Osteocyte (in vitro differentiated cells): ENCODE measurements around the gene ACSBG1. TPM values are rescaled to one million over a fixed set of nuclear protein-coding genes. Genes with fewer than 3 reads are reported as not detected.

Experiments
- DNase-seq: peaks from one replicate; pipeline ENCODE4 v3.0.0; 2021; ENCODE audit warnings: mixed read lengths; ENCODE audit not compliant: unreplicated experiment; ENCODE audit errors: extremely low spot score
- H3K27ac Mint-ChIP-seq: one replicate; pipeline ENCODE4 v1.8.0; 2021; ENCODE audit warnings: mild to moderate bottlenecking, mixed read lengths; ENCODE audit not compliant: unreplicated experiment
- H3K27me3 Mint-ChIP-seq: one replicate; pipeline ENCODE4 v1.8.0; 2021; ENCODE audit warnings: mixed read lengths; ENCODE audit not compliant: unreplicated experiment
- H3K36me3 Mint-ChIP-seq: one replicate; pipeline ENCODE4 v1.8.0; 2021; ENCODE audit warnings: mixed read lengths; ENCODE audit not compliant: unreplicated experiment
- H3K4me1 Mint-ChIP-seq: one replicate; pipeline ENCODE4 v1.8.0; 2021; ENCODE audit warnings: mixed read lengths; ENCODE audit not compliant: unreplicated experiment
- H3K4me3 Mint-ChIP-seq: one replicate; pipeline ENCODE4 v1.8.0; 2021; ENCODE audit warnings: mild to moderate bottlenecking, moderate library complexity, mixed read lengths; ENCODE audit not compliant: unreplicated experiment
- H3K9me3 Mint-ChIP-seq: one replicate; pipeline ENCODE4 v1.8.0; 2021; ENCODE audit warnings: mixed read lengths; ENCODE audit not compliant: unreplicated experiment
- CTCF ChIP-seq: fragments of 200-600 bp; sonication (generic); IDR thresholded peaks from 2 replicates; pipeline ENCODE4 v1.5.0; 2021; ENCODE audit warnings: antibody characterized with exemption, mild to moderate bottlenecking, moderate library complexity
- total RNA-seq: library from RNA; stranded (reverse); gene quantifications from 2 replicates; pipeline ENCODE4 v1.2.1, GENCODE V29; 2021

Gene ACSBG1
- total RNA-seq, 1 donor from 2014 or later, result not detected

GRCh38 chr15:78149068-78149804 lies 85.1 kb downstream of the ACSBG1 start, which contains the start of gene IDH3A:
IDH3A (plus strand) TSS chr15:78149362; CDS start chr15:78149404, 42 bp downstream.
- TF ChIP-seq CTCF, result no peak
- peak within 1 kb of the TSS; percentile 76 for H3K27ac Mint-ChIP-seq
- no peaks in the 10 kb centered on the region for H3K9me3 Mint-ChIP-seq
- peak; percentile 100 for DNase-seq
- H3K27me3 Mint-ChIP-seq, result no peaks in the 10 kb centered on the region
- H3K4me3 Mint-ChIP-seq, result peak within 1 kb of the TSS; percentile 82
- peaks cover 24% of the 10 kb centered on the region for H3K4me1 Mint-ChIP-seq
- no peaks in the 10 kb centered on the region for H3K36me3 Mint-ChIP-seq

GRCh38 chr15:78148392-78149067 lies 85.8 kb downstream of the ACSBG1 start:
- no peak for DNase-seq
- peak overlapping the region; percentile 76 for H3K27ac Mint-ChIP-seq
- no peaks in the 10 kb centered on the region for H3K36me3 Mint-ChIP-seq
- H3K4me1 Mint-ChIP-seq, result peaks cover 24% of the 10 kb centered on the region
- H3K4me3 Mint-ChIP-seq, result peak overlapping the region; percentile 81
- H3K9me3 Mint-ChIP-seq, result no peaks in the 10 kb centered on the region
- no peaks in the 10 kb centered on the region for H3K27me3 Mint-ChIP-seq
- TF ChIP-seq CTCF, result no peak

- Mint-ChIP-seq H3K9me3 (no peaks in the 10 kb centered on the region), H3K36me3 (no peaks in the 10 kb centered on the region), H3K27ac (peak overlapping the region; percentile 27), H3K27me3 (no peaks in the 10 kb centered on the region), H3K4me1 (peaks cover 24% of the 10 kb centered on the region), H3K4me3 (peak overlapping the region; percentile 45)
- no peak for DNase-seq
- no peak for TF ChIP-seq CTCF
Measured at GRCh38 chr15:78147566-78147965, 86.8 kb downstream of the ACSBG1 start.

- H3K9me3 Mint-ChIP-seq, result no peaks in the 10 kb centered on the region
- no peak for TF ChIP-seq CTCF
- no peaks in the 10 kb centered on the region for H3K36me3 Mint-ChIP-seq
- no peaks in the 10 kb centered on the region for H3K27me3 Mint-ChIP-seq
- H3K27ac Mint-ChIP-seq, result no peak overlapping the region
- H3K4me1 Mint-ChIP-seq, result peaks cover 24% of the 10 kb centered on the region
- DNase-seq, result no peak
- H3K4me3 Mint-ChIP-seq, result no peak overlapping the region
Measured at GRCh38 chr15:78146425-78147154, 87.8 kb downstream of the ACSBG1 start.

- H3K4me1 Mint-ChIP-seq, result peaks cover under 1% of the 10 kb centered on the region
- DNase-seq, result no peak
- no peak for TF ChIP-seq CTCF
- H3K9me3 Mint-ChIP-seq, result no peaks in the 10 kb centered on the region
- H3K27ac Mint-ChIP-seq, result no peak overlapping the region
- H3K4me3 Mint-ChIP-seq, result no peak overlapping the region
- H3K27me3 Mint-ChIP-seq, result no peaks in the 10 kb centered on the region
- H3K36me3 Mint-ChIP-seq, result no peaks in the 10 kb centered on the region
Measured at GRCh38 chr15:78142332-78142731, 92.0 kb downstream of the ACSBG1 start.
